Measurements from ENCODE around the gene ZNF697.

ZNF697 gene

GRCh38 chr1:119595168-119595567 is 52.9 kb downstream of the ZNF697 start (continued):
- no peak for TF ChIP-seq ZBTB21 (tag by site-specific recombination; IDR thresholded peaks at IDR 0.05)
- no peak for TF ChIP-seq ZNF777 (tag by site-specific recombination; IDR thresholded peaks at IDR 0.05; ENCODE audit: borderline replicate concordance)
- TF ChIP-seq, protein P1, sequence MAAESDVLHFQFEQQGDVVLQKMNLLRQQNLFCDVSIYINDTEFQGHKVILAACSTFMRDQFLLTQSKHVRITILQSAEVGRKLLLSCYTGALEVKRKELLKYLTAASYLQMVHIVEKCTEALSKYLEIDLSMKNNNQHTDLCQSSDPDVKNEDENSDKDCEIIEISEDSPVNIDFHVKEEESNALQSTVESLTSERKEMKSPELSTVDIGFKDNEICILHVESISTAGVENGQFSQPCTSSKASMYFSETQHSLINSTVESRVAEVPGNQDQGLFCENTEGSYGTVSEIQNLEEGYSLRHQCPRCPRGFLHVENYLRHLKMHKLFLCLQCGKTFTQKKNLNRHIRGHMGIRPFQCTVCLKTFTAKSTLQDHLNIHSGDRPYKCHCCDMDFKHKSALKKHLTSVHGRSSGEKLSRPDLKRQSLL (tag by site-specific recombination; IDR thresholded peaks at IDR 0.05): no peak
- no peak for TF ChIP-seq OVOL3 (tag by site-specific recombination; IDR thresholded peaks at IDR 0.05)
- no peak for TF ChIP-seq ZNF311 (tag by site-specific recombination; IDR thresholded peaks at IDR 0.05; ENCODE audit: borderline replicate concordance)
- no peak for TF ChIP-seq ZFP41 (tag by site-specific recombination; IDR thresholded peaks at IDR 0.05; ENCODE audit: borderline replicate concordance)

DNA sequence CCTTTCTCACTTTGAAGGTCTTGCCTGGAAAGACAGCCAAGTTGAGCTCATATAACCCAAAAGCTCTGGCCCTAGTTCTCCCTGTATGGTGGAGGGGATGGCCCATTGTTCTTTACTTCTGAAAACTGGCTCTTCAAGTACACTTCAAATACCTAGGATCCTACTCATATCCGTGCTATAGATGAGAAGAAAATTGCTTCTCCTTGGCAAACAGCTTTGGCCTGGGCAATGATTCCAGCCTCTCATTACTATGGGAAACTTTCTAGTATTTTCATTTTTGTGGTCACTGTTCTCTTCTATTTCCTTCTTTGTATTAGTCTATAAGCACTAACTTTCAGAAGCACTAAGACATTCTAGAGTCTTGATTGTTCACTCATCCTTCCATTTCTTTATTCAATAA is 53.7 kb downstream of the ZNF697 start:
- CTCF ChIA-PET: interaction anchor here (2.0 kb wide), 1 partner anchor 81 kb away, joined by 8 read pairs; no protein-coding TSS in a partner anchor
- POLR2A ChIA-PET: no interaction called here
- H3K27ac ChIP-seq (ENCODE audit: extremely low read depth, low read depth, low read length): no peak overlapping the region

DNA sequence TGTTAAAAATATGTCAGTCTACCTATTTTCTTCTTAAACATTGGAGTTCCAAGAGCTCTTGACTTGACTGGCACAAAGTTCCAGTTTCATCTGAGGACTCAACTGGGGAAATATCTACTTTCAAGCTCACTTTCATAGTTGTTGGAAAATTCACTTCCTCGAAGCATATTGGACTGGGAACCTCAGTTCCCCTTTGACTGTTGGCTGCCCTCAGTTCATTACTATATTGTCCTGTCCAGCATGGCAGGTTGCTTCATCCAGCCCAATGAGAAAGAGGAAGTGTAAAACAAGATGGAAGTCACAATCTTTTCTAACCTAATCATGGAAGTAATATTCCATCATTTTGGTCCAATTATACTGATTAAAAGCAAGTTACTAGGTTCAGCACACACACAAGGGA is 54.3 kb downstream of the ZNF697 start:
- POLR2A ChIA-PET: no interaction called here
- no peaks in the 10 kb centered on the region for H3K9me3 ChIP-seq (ENCODE audit: control insufficient read depth, insufficient read depth, low read depth, low read length)

More for the DNA sequence above, 53.7 kb downstream of the ZNF697 start:
- H3K36me3 ChIP-seq (ENCODE audit: control insufficient read depth in 2 of 2, insufficient read depth in 1 of 2, low read length in 2 of 2): no peaks in the 10 kb centered on the region
- no peak overlapping the region for H3K4me3 ChIP-seq (ENCODE audit: low read depth, low read length)
- no peaks in the 10 kb centered on the region for H3K4me1 ChIP-seq (ENCODE audit: control insufficient read depth, insufficient read depth, low read length)
- TF ChIP-seq, protein P1 (tag by site-specific recombination; IDR thresholded peaks at IDR 0.05): no peak
- no peak for TF ChIP-seq SETDB1 (IDR thresholded peaks at IDR 0.05; ENCODE audit: insufficient read length, low read length)
- H3K9me3 ChIP-seq (ENCODE audit: control insufficient read depth, insufficient read depth, low read depth, low read length): no peaks in the 10 kb centered on the region

GRCh38 chr1:119590393-119590792 is 57.7 kb downstream of the ZNF697 start:
- POLR2A ChIA-PET: no interaction called here

More for the DNA sequence above, 54.3 kb downstream of the ZNF697 start:
- CTCF ChIA-PET: interaction anchor here (0.9 to 2.0 kb wide), 2 partner anchors 82 to 140 kb away, joined by 4 to 8 read pairs; no protein-coding TSS in a partner anchor
- Histone ChIP-seq H3K4me3 (ENCODE audit: low read depth, low read length) (no peak overlapping the region), H3K4me1 (ENCODE audit: control insufficient read depth, insufficient read depth, low read length) (no peaks in the 10 kb centered on the region), H3K27ac (ENCODE audit: extremely low read depth, low read depth, low read length) (no peak overlapping the region), H3K36me3 (ENCODE audit: control insufficient read depth in 2 of 2, insufficient read depth in 1 of 2, low read length in 2 of 2) (no peaks in the 10 kb centered on the region)
- TF ChIP-seq ZNF791 (tag by site-specific recombination; IDR thresholded peaks at IDR 0.05): no peak

GRCh38 chr1:119588621-119589020 is 59.4 kb downstream of the ZNF697 start:
- Histone ChIP-seq H3K9me3 (ENCODE audit: control insufficient read depth, insufficient read depth, low read depth, low read length) (no peaks in the 10 kb centered on the region), H3K36me3 (ENCODE audit: control insufficient read depth in 2 of 2, insufficient read depth in 1 of 2, low read length in 2 of 2) (no peaks in the 10 kb centered on the region), H3K27ac (ENCODE audit: extremely low read depth, low read depth, low read length) (no peak overlapping the region), H3K4me1 (ENCODE audit: control insufficient read depth, insufficient read depth, low read length) (no peaks in the 10 kb centered on the region; the same call in 1 of the 2 replicates), H3K4me3 (ENCODE audit: low read depth, low read length) (no peak overlapping the region)
- ChIA-PET CTCF (interaction anchor here (1.2 kb wide), 1 partner anchor 39 kb away, joined by 3 read pairs; no protein-coding TSS in a partner anchor), POLR2A (no interaction called here)
- TF ChIP-seq ZFP69B (tag by site-specific recombination; IDR thresholded peaks at IDR 0.05) (no peak), ZNF785 (tag by site-specific recombination; IDR thresholded peaks at IDR 0.05) (no peak), KLF16 (tag by site-specific recombination; IDR thresholded peaks at IDR 0.05) (no peak), ZNF529 (tag by site-specific recombination; IDR thresholded peaks at IDR 0.05; ENCODE audit: insufficient replicate concordance) (no peak), ZNF701 (tag by site-specific recombination; IDR thresholded peaks at IDR 0.05) (no peak), ZNF664 (tag by site-specific recombination; IDR thresholded peaks at IDR 0.05) (no peak), ZBTB11 (tag by site-specific recombination; conservative IDR thresholded peaks at IDR 0.05; ENCODE audit: low read depth) (no peak), MZF1 (tag by site-specific recombination; IDR thresholded peaks at IDR 0.05; ENCODE audit: borderline replicate concordance) (no peak), SETDB1 (IDR thresholded peaks at IDR 0.05; ENCODE audit: insufficient read length, low read length) (no peak)

More at GRCh38 chr1:119590393-119590792, 57.7 kb downstream of the ZNF697 start:
- no peaks in the 10 kb centered on the region for H3K36me3 ChIP-seq (ENCODE audit: control insufficient read depth in 2 of 2, insufficient read depth in 1 of 2, low read length in 2 of 2)
- no peak overlapping the region for H3K4me3 ChIP-seq (ENCODE audit: low read depth, low read length)
- H3K27ac ChIP-seq (ENCODE audit: extremely low read depth, low read depth, low read length): no peak overlapping the region
- TF ChIP-seq ZNF785 (tag by site-specific recombination; IDR thresholded peaks at IDR 0.05): no peak
- no peak for TF ChIP-seq ZNF624 (tag by site-specific recombination; IDR thresholded peaks at IDR 0.05)
- no peak for TF ChIP-seq EGR2 (tag by site-specific recombination; IDR thresholded peaks at IDR 0.05; ENCODE audit: low read depth)
- TF ChIP-seq ZFP37 (tag by site-specific recombination; IDR thresholded peaks at IDR 0.05): no peak
- H3K9me3 ChIP-seq (ENCODE audit: control insufficient read depth, insufficient read depth, low read depth, low read length): no peaks in the 10 kb centered on the region
- CTCF ChIA-PET: interaction anchor here (0.8 kb wide), 1 partner anchor 8 kb away, joined by 3 read pairs; no protein-coding TSS in a partner anchor
- H3K4me1 ChIP-seq (ENCODE audit: control insufficient read depth, insufficient read depth, low read length): no peaks in the 10 kb centered on the region; the same call in 1 of the 2 replicates
